Stomach (tissue), 4 donors: ENCODE measurements around the gene RPS27A.

Source experiments
- EP300 ChIP-seq: sonication (generic); formaldehyde crosslinking; IDR thresholded peaks from one replicate; pipeline ENCODE4 v1.6.1; 2017; ENCODE audit warnings: antibody characterized with exemption
- POLR2A ChIP-seq, 4 donors: fragments of 450-650 bp; IDR thresholded peaks; one replicate each; pipeline ENCODE4 v1.6.1; 2016; ENCODE audit warnings: antibody characterized with exemption in 4 of 4, control low read depth in 2 of 4, mild to moderate bottlenecking in 1 of 4, moderate library complexity in 1 of 4
- POLR2AphosphoS5 ChIP-seq, 3 donors: sonication (generic); formaldehyde crosslinking; IDR thresholded peaks; one replicate each; pipeline ENCODE4 v1.6.1; 2016; ENCODE audit warnings: antibody characterized with exemption in 3 of 3
- TF ChIP-seq, protein P1 (sequence below), 7 experiments: fragments of 450-650 bp in 4 of 7; fragments of 200-600 bp in 3 of 7; sonication (generic) in 3 of 7; IDR thresholded peaks; one replicate each; pipeline ENCODE4 v1.5.1; 2016 to 2019; ENCODE audit warnings: antibody characterized with exemption in 7 of 7, control low read depth in 2 of 7, mild to moderate bottlenecking in 1 of 7

GRCh38 chr2:55232084-55232862 lies at the start of gene RPS27A, which contains the start of gene CLHC1:
- TF ChIP-seq POLR2A (IDR thresholded peaks at IDR 0.05) = peak in 2 of 4 donors; percentile 68 to 73
- TF ChIP-seq, protein P1, sequence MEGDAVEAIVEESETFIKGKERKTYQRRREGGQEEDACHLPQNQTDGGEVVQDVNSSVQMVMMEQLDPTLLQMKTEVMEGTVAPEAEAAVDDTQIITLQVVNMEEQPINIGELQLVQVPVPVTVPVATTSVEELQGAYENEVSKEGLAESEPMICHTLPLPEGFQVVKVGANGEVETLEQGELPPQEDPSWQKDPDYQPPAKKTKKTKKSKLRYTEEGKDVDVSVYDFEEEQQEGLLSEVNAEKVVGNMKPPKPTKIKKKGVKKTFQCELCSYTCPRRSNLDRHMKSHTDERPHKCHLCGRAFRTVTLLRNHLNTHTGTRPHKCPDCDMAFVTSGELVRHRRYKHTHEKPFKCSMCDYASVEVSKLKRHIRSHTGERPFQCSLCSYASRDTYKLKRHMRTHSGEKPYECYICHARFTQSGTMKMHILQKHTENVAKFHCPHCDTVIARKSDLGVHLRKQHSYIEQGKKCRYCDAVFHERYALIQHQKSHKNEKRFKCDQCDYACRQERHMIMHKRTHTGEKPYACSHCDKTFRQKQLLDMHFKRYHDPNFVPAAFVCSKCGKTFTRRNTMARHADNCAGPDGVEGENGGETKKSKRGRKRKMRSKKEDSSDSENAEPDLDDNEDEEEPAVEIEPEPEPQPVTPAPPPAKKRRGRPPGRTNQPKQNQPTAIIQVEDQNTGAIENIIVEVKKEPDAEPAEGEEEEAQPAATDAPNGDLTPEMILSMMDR (IDR thresholded peaks at IDR 0.05) = peak in 1 of 7 experiments; percentile 18
- TF ChIP-seq EP300 = no peak
- peak; percentile 65 to 93 (median 93) for TF ChIP-seq POLR2AphosphoS5 (IDR thresholded peaks at IDR 0.05)
